ENCODE data around the gene ASIC3.

The ASIC3 gene

GRCh38 chr7:151087245-151088018, 39.1 kb downstream of the ASIC3 start:
- DNase-seq = peak; percentile 48

- no peak for DNase-seq
These were observed 39.9 kb downstream of the ASIC3 start for GRCh38 chr7:151088019-151088855.

DNA sequence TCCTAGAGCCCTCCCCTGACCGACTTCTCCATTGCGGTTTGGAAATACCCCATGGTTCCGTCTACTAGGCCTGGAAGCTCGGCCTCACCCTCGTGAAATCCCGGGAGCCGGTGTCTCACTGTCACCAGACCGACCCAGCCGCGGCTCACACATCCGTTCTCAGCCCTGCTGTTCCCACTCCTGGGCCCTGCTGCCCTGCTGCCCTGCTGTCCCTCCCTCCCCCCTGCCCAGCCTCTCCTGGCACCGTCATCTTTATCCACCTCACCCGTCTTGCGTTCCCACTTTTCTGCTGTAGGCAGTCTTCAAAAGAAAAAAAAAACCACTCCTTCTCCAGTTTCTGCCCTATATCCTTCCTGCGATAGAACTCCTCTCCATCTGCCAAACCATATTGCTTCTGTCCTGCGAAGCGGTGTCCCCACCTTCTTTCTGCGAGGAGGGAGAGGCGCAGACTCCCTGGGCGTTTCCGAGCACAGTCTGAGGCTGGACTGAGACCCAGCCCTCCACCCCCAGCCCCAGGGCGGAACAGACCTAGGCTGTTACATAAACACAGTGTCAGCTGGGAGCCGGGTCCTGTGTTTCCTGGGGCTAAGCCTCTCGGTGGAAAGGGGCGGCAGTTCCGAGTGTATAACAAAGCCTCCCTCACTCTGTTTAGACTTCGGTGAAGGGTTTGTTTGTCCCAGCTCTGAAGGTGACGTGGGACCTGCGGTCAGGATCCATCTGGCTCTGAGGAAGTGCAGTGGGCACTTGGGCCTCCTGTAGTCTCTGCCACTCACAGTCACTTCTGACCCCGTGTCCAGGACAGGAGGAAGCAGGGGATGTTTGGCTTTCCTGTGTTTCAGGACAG, 40.7 kb downstream of the ASIC3 start:
- no peak for DNase-seq

GRCh38 chr7:151089893-151090730, 41.8 kb downstream of the ASIC3 start:
- DNase-seq = no peak

DNA sequence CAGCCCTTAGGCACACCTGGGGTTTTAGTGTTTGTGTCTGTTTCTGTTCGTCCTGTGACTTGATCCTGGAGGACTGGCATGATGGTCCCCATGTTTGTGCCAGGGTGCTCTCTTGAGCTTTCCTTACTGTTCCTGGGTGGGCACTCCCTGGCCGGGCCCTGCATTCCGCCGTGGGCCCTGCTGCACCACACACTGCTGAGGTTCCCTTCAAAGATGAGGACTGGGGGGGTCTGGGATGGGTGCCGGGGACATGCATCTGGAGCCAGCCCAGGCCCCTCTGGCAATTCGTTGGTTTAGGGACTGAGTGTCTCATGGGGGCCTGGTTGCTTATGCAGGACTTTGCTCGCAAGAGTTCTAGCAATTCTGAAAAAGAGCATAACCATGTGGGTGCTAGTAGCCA, 42.7 kb downstream of the ASIC3 start:
- DNase-seq = no peak

GRCh38 chr7:151091431-151091830, 43.1 kb downstream of the ASIC3 start:
- no peak for DNase-seq

DNA sequence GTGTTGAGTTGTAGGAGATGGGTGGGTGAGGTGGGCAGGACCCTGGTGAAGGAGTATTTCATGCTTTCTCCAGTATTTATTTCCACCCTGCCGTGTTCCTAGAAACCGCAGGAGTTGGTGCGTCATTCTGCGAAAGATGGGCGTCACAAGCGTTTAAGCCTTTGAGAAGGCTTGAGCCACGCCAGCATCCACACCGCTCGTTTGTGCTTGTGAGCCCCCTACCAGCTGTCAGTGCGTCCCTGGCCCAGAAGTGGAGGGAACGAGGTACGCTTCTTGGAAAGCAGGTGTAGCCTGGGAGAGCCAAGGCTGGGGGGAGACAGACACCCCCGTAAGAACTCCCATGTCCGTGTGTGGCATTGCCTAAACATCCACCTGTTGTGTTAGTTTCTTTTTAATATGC, 43.7 kb downstream of the ASIC3 start:
- no peak for DNase-seq

GRCh38 chr7:151093748-151094147, 45.4 kb downstream of the ASIC3 start:
- DNase-seq = no peak

DNA sequence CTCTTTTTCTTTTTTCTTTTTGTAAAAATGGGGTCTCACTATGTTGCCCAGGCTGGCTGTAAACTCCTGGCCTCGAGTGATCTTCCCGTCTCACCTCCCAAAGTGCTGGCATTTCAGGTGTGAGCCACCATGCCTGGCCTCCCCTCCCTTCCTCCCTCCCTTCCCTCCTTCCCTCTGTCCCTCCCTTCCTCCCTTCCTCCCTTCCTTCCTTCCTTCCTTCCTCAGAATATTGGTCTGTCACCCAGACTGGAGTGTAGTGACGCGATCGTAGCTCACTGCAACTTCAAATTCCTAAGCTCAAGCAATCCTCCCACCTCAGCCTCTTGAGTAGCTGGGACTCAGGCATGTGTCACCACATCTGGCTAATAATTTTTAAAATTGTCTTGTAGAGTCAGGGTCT, 46.3 kb downstream of the ASIC3 start:
- DNase-seq = no peak

DNA sequence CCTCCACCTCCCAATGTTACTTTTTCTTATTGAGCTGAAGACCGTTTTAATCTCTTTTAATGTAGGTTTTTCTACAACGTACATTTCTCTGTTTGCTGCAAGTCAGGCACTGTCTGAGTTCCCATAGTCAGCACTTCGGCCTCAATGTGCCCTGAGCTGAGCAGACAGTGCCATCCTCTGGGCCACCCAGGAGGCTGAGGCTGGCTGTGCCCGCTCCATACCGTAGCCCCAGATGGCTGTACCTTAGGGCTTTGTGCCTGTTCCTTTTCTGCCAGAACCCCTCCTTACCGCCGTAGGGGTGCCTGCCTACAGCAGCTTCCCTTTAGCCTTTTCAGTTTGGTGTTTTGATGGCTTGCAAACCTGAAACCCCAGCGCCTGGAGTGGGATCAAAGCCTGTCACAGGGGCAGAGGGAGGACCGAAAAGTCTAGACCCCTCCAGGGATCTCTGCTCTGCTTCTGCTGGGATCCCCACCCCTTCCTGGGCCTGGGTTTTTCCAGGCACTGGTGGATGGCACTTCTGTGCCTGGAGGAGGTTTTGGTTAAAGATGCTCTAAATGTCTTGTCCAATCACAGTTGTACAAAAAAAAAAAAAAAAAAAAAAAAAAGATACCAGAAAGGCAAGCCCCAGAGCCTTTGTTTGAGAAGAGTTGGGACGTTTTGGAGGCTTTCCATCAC, 46.9 kb downstream of the ASIC3 start:
- no peak for DNase-seq

DNA sequence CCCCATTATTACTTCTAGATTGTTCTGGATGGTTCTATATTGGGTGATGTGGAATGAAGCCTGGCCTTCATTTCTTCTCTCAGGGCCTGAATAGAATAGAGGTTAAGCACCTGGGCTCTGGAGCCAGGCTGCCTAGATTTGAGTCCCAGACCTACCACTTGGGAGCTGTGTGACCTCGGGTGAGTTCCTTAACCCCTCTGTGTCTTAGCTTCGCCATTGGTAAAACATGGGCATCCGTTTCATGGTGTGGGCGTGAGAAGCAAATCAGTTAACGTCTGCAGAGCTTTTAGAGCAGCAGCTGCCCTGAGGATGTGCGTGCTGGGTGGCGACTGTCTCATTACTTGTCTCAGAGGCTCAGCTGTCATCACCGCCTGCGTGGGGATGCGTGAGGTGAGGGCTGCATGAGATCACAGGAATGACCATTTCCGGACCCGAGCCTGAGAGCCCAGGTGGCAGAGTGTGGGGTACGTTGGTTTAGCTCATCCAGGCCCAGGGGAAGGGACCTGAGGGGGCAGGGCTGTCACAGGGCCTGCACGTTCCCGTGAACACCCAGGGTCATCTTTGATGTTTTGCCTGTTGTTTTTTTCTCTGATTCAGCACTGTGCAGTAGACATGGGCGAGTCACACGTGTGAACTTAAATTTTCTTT, 47.6 kb downstream of the ASIC3 start:
- DNase-seq = no peak

DNA sequence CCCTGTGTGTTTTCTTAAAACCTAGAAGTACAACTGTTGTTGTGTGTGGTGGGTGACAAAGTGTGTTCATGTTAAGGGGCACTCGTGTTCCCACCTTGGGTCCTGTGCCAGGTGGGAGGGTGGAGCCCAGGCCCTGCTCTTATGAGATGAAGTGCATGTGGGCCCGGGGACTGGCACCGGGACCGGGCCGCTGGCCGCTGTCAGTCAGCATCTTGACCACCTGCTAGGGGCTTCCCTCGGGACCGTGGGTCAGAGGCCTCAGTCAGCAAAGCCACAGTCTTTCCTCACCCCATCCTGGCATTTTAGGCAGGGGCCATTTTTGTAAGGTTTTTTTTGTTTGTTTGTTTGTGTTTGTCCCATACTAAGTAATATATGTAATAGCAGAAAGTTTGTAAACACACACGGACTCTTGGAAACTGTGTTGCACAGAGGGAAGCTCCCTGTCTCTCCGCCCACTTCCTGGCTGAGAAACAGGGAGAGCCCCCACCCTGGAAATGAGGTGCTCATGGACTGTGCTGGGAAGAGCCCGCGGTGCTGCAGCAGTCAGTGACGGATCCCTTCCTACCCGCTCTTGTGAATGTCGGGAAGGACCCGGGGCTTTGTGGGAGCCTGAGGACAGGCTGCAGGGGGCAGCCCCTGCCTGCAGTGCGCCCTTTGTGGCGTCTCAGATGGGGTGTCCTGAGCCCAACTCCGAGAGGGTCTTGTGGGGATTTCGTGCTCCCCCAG, 51.3 kb downstream of the ASIC3 start:
- DNase-seq = no peak

GRCh38 chr7:151100921-151101320, 52.6 kb downstream of the ASIC3 start:
- DNase-seq = no peak

- no peak for DNase-seq
These were observed 53.5 kb downstream of the ASIC3 start for GRCh38 chr7:151101621-151102396.
